ENCODE data around the gene A3GALT2. TPM values are rescaled to one million over a fixed set of nuclear protein-coding genes. Genes with fewer than 3 reads are reported as not detected.

The A3GALT2 gene
- total and polyA plus RNA-seq, 2 donors (not counting 1 experiment from before 2014, with no cell fraction given) = not detected

- H3K4me1 Mint-ChIP-seq = peaks cover 9% of the 10 kb centered on the region
- peaks cover 0 to 15% of the 10 kb centered on the region in 2 experiments for H3K36me3 ChIP-seq (replicated peaks in 1 of 2; ENCODE audit: control extremely low read depth in 1 of 2, control insufficient read depth in 1 of 2, extremely low read depth in 1 of 2, insufficient read depth in 2 of 2, low read length in 1 of 2)
- ATAC-seq (ENCODE audit: low read depth) (no peak), DNase-seq (no peak)
- no peak overlapping the region for H2AFZ ChIP-seq (ENCODE audit: insufficient read depth, low read depth, low read length, poor library complexity, severe bottlenecking)
- H3K9me3 Mint-ChIP-seq (ENCODE audit: insufficient read depth) = no peaks in the 10 kb centered on the region
- H4K20me1 ChIP-seq (ENCODE audit: control insufficient read depth, insufficient read depth, low read length, poor library complexity, severe bottlenecking) = peaks cover 68% of the 10 kb centered on the region
- TF ChIP-seq CTCF (IDR thresholded peaks at IDR 0.05) (no peak), EZH2 (IDR thresholded peaks at IDR 0.05; ENCODE audit: borderline replicate concordance, insufficient read depth, low read depth, low read length, poor library complexity, severe bottlenecking) (no peak)
- intact Hi-C loops (cut with micrococcal nuclease) = no loop called here
- no peaks in the 10 kb centered on the region for H3K27me3 Mint-ChIP-seq
- H3K4me3 ChIP-seq (ENCODE audit: control extremely low read depth in 1 of 5, extremely low read depth in 1 of 5, insufficient read depth in 1 of 5, low read depth in 2 of 5, low read length in 4 of 5) = no peak overlapping the region
- H3K9ac ChIP-seq (ENCODE audit: low read length) = no peak overlapping the region
- 100% methylated on average over 1 of the region's 5 CpGs for WGBS (ENCODE audit: insufficient coverage)
- peaks cover 49% of the 10 kb centered on the region for H3K79me2 ChIP-seq (ENCODE audit: control insufficient read depth, insufficient read depth, low read length)
- no peak overlapping the region for H3K4me3 Mint-ChIP-seq
- no peak overlapping the region for H3K4me2 ChIP-seq (replicated peaks; ENCODE audit: low read depth, low read length, poor library complexity, severe bottlenecking)
- no peak overlapping the region for H3K27ac Mint-ChIP-seq
- ChIA-PET CTCF (no interaction called here), POLR2A (no interaction called here)
- no peaks in the 10 kb centered on the region for H3K9me3 ChIP-seq (ENCODE audit: control extremely low read depth in 1 of 3, control insufficient read depth in 2 of 3, insufficient read depth in 1 of 3, low read length in 2 of 3)
- no peaks in the 10 kb centered on the region for H3K4me1 ChIP-seq (ENCODE audit: control insufficient read depth in 2 of 2, insufficient read depth in 2 of 2, low read length in 2 of 2)
- no peaks in the 10 kb centered on the region for H3K27me3 ChIP-seq (replicated peaks in 1 of 4; ENCODE audit: control extremely low read depth in 1 of 4, control insufficient read depth in 3 of 4, insufficient read depth in 4 of 4, low read length in 3 of 4)
- H3K27ac ChIP-seq (ENCODE audit: low read length in 2 of 2) = no peak overlapping the region
Observed at GRCh38 chr1:33267468-33268205, 53.3 kb downstream of the A3GALT2 start.

GRCh38 chr1:33266766-33267165 is 54.1 kb downstream of the A3GALT2 start:
- Mint-ChIP-seq H3K4me3 (no peak overlapping the region), H3K4me1 (peaks cover 6% of the 10 kb centered on the region), H3K27me3 (no peaks in the 10 kb centered on the region), H3K27ac (no peak overlapping the region), H3K9me3 (ENCODE audit: insufficient read depth) (no peaks in the 10 kb centered on the region)
- DNase-seq (no peak), ATAC-seq (ENCODE audit: low read depth) (no peak)
- H3K79me2 ChIP-seq (ENCODE audit: control insufficient read depth, insufficient read depth, low read length) = peaks cover 56% of the 10 kb centered on the region
- 97% methylated on average over 6 of the region's 6 CpGs for WGBS (ENCODE audit: insufficient coverage)
- no peak overlapping the region for H2AFZ ChIP-seq (ENCODE audit: insufficient read depth, low read depth, low read length, poor library complexity, severe bottlenecking)
- H3K4me2 ChIP-seq (replicated peaks; ENCODE audit: low read depth, low read length, poor library complexity, severe bottlenecking) = no peak overlapping the region
- no peak for TF ChIP-seq EZH2 (IDR thresholded peaks at IDR 0.05; ENCODE audit: borderline replicate concordance, insufficient read depth, low read depth, low read length, poor library complexity, severe bottlenecking)
- no peak for TF ChIP-seq CTCF (IDR thresholded peaks at IDR 0.05)
- H4K20me1 ChIP-seq (ENCODE audit: control insufficient read depth, insufficient read depth, low read length, poor library complexity, severe bottlenecking) = peaks cover 67% of the 10 kb centered on the region
- no peak overlapping the region for H3K9ac ChIP-seq (ENCODE audit: low read length)
- POLR2A ChIA-PET = no interaction called here
- H3K4me1 ChIP-seq (ENCODE audit: control insufficient read depth in 2 of 2, insufficient read depth in 2 of 2, low read length in 2 of 2) = no peaks in the 10 kb centered on the region
- H3K4me3 ChIP-seq (ENCODE audit: control extremely low read depth in 1 of 5, extremely low read depth in 1 of 5, insufficient read depth in 1 of 5, low read depth in 2 of 5, low read length in 4 of 5) = no peak overlapping the region
- intact Hi-C loops (cut with micrococcal nuclease) = no loop called here
- H3K27me3 ChIP-seq (replicated peaks in 1 of 4; ENCODE audit: control extremely low read depth in 1 of 4, control insufficient read depth in 3 of 4, insufficient read depth in 4 of 4, low read length in 3 of 4) = no peaks in the 10 kb centered on the region
- CTCF ChIA-PET = no interaction called here
- peaks cover 0 to 17% of the 10 kb centered on the region in 2 experiments for H3K36me3 ChIP-seq (replicated peaks in 1 of 2; ENCODE audit: control extremely low read depth in 1 of 2, control insufficient read depth in 1 of 2, extremely low read depth in 1 of 2, insufficient read depth in 2 of 2, low read length in 1 of 2)
- no peak overlapping the region for H3K27ac ChIP-seq (ENCODE audit: low read length in 2 of 2)
- no peaks in the 10 kb centered on the region for H3K9me3 ChIP-seq (ENCODE audit: control extremely low read depth in 1 of 3, control insufficient read depth in 2 of 3, insufficient read depth in 1 of 3, low read length in 2 of 3)
